GM23248 (cell line): ENCODE measurements around the gene TAS2R30. TPM values are rescaled to one million over a fixed set of nuclear protein-coding genes. Genes with fewer than 3 reads are reported as not detected.
"Not testable (repeated sequence)": the region's sequence is repeated elsewhere in the genome, so short reads cannot be mapped to it uniquely, and the experiment has no call there.

Source experiments
- DNase-seq: peaks from one replicate; pipeline ENCODE4 v3.0.0-alpha.2; 2015
- H2AFZ ChIP-seq: fragments of 200-600 bp; sonication (generic); 2 replicates; pipeline ENCODE4 v1.6.1; 2016; ENCODE audit warnings: antibody characterized with exemption
- H3F3A ChIP-seq: fragments of 200-600 bp; sonication (generic); 2 replicates; pipeline ENCODE4 v1.6.1; 2016; ENCODE audit warnings: mild to moderate bottlenecking, antibody characterized with exemption, mixed run types; ENCODE audit not compliant: insufficient read depth
- H3K27ac ChIP-seq: fragments of 200-600 bp; sonication (generic); 2 replicates; pipeline ENCODE4 v1.5.1; 2016; ENCODE audit warnings: mild to moderate bottlenecking
- H3K27me3 ChIP-seq: fragments of 200-600 bp; sonication (generic); replicated peaks from 2 replicates; pipeline ENCODE4 v1.6.1; 2016; ENCODE audit warnings: mild to moderate bottlenecking; ENCODE audit not compliant: insufficient read depth
- H3K36me3 ChIP-seq: fragments of 200-600 bp; sonication (generic); 2 replicates; pipeline ENCODE4 v1.6.1; 2016; ENCODE audit warnings: low read depth, mild to moderate bottlenecking
- H3K4me1 ChIP-seq: fragments of 200-600 bp; sonication (generic); 2 replicates; pipeline ENCODE4 v1.6.1; 2016; ENCODE audit warnings: mild to moderate bottlenecking; ENCODE audit not compliant: insufficient read depth
- H3K4me2 ChIP-seq: fragments of 200-600 bp; sonication (generic); one replicate; pipeline ENCODE4 v1.6.1; 2016; ENCODE audit warnings: mild to moderate bottlenecking; ENCODE audit not compliant: unreplicated experiment
- H3K4me3 ChIP-seq: fragments of 200-600 bp; sonication (generic); 2 replicates; pipeline ENCODE4 v1.5.1; 2016; ENCODE audit warnings: mild to moderate bottlenecking
- H3K79me2 ChIP-seq: fragments of 200-600 bp; sonication (generic); 2 replicates; pipeline ENCODE4 v1.6.1; 2016; ENCODE audit warnings: mild to moderate bottlenecking; ENCODE audit not compliant: insufficient read depth
- H3K9ac ChIP-seq: fragments of 200-600 bp; sonication (generic); 2 replicates; pipeline ENCODE4 v1.6.1; 2016; ENCODE audit warnings: mild to moderate bottlenecking
- H3K9me2 ChIP-seq: fragments of 200-600 bp; sonication (generic); 2 replicates; pipeline ENCODE4 v1.6.1; 2016; ENCODE audit warnings: mixed run types, mild to moderate bottlenecking, moderate library complexity; ENCODE audit not compliant: insufficient read depth
- H3K9me3 ChIP-seq: fragments of 200-600 bp; sonication (generic); one replicate; pipeline ENCODE4 v1.6.1; 2017; ENCODE audit warnings: low read depth
- H4K20me1 ChIP-seq: fragments of 200-600 bp; sonication (generic); 2 replicates; pipeline ENCODE4 v1.6.0; 2016; ENCODE audit not compliant: insufficient read depth
- EZH2 ChIP-seq: fragments of 200-600 bp; sonication (generic); IDR thresholded peaks from 2 replicates; pipeline ENCODE4 v1.6.1; 2018; ENCODE audit warnings: antibody characterized with exemption, mild to moderate bottlenecking; ENCODE audit not compliant: insufficient read depth, poor library complexity, severe bottlenecking
- EZH2phosphoT487 ChIP-seq: fragments of 200-600 bp; sonication (generic); IDR thresholded peaks from 2 replicates; pipeline ENCODE4 v1.6.1; 2018; ENCODE audit warnings: antibody characterized with exemption, moderate library complexity, mild to moderate bottlenecking, low read depth; ENCODE audit not compliant: insufficient read depth
- WGBS, 2 experiments: methylation state at CpG; one replicate each; pipeline ENCODE4 v1.1.6; 2015 to 2017; ENCODE audit warnings: low lambda C conversion rate in 2 of 2, low coverage in 1 of 2; ENCODE audit errors: missing lambda C conversion rate in 2 of 2; 5-methylcytosine and 5-hydroxymethylcytosine counted together
- in situ Hi-C: fragments of 300-500 bp; cut with MboI; formaldehyde crosslinking; loops from 2 replicates; pipeline ENCODE4 v1.15.0; 2020
- polyA plus RNA-seq: library from polyadenylated mRNA; unstranded; fragments of >200 nt; fragmentation: Nextera tagmentation; extraction: Ambion mirVana; gene quantifications from 2 replicates; pipeline ENCODE4 v1.2.1, GENCODE V29; 2016
- total RNA-seq: library from RNA; depleted of rRNA; stranded (reverse); fragments of >200 nt; shearing (Covaris generic); gene quantifications from 2 replicates; pipeline ENCODE4 v1.2.3, GENCODE V29; 2014

TAS2R30 gene
- total and polyA plus RNA-seq, 2 experiments from 2014 or later: 0.32 TPM; not detected in 1

- H3K9me2 ChIP-seq: no peaks in the 10 kb centered on the region
- H3K36me3 ChIP-seq: no peaks in the 10 kb centered on the region
- WGBS, 2 experiments: 76 to 82% methylated on average over 2 of the region's 2 CpGs
- no peaks in the 10 kb centered on the region for H3K9me3 ChIP-seq
- H4K20me1 ChIP-seq: no peaks in the 10 kb centered on the region; the same call in 1 of the 2 replicates
- no peak overlapping the region for H3K9ac ChIP-seq
- H3K4me3 ChIP-seq: no peak overlapping the region
- no peak for TF ChIP-seq EZH2phosphoT487
- no peak for TF ChIP-seq EZH2
- H3F3A ChIP-seq: no peaks in the 10 kb centered on the region
- H3K27ac ChIP-seq: no peak overlapping the region
- H3K79me2 ChIP-seq: peaks cover 95% of the 10 kb centered on the region
- H3K27me3 ChIP-seq: no peaks in the 10 kb centered on the region
- DNase-seq: no peak
- in situ Hi-C loops: no loop called here
- no peak overlapping the region for H2AFZ ChIP-seq
- no peak overlapping the region for H3K4me2 ChIP-seq
- H3K4me1 ChIP-seq: no peaks in the 10 kb centered on the region
These were observed 628 bp downstream of the TAS2R30 start for GRCh38 chr12:11133816-11134215.

DNA sequence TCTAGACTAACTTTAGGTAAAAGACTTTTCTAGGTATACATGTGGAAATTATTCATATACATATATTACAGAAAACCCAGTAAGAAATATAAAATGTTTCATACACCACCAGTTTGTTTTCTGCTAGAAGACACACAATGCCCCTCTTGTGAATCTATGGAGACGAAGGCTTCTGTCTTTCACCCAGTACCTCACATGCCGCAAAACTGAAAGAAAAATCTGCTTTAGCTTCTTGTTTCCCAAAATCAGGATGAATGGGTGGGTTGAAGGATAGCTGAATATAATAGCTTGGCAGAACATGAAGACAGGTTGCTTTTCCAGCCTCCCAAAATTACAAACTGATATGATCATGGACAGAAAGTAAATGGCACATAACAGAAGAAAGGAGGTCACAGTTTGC is 1.3 kb downstream of the TAS2R30 start:
- Histone ChIP-seq H4K20me1 (no peaks in the 10 kb centered on the region; the same call in 1 of the 2 replicates), H3K4me3 (no peak overlapping the region), H3K36me3 (no peaks in the 10 kb centered on the region), H3K9ac (no peak overlapping the region), H2AFZ (no peak overlapping the region), H3F3A (no peaks in the 10 kb centered on the region), H3K27ac (no peak overlapping the region), H3K9me3 (no peaks in the 10 kb centered on the region), H3K79me2 (peaks cover 95% of the 10 kb centered on the region), H3K9me2 (no peaks in the 10 kb centered on the region), H3K27me3 (no peaks in the 10 kb centered on the region), H3K4me1 (no peaks in the 10 kb centered on the region), H3K4me2 (no peak overlapping the region)
- no peak for DNase-seq
- WGBS, 2 experiments: 96% methylated on average over 2 of the region's 2 CpGs
- in situ Hi-C loops: no loop called here
- TF ChIP-seq EZH2 (no peak), EZH2phosphoT487 (no peak)

DNA sequence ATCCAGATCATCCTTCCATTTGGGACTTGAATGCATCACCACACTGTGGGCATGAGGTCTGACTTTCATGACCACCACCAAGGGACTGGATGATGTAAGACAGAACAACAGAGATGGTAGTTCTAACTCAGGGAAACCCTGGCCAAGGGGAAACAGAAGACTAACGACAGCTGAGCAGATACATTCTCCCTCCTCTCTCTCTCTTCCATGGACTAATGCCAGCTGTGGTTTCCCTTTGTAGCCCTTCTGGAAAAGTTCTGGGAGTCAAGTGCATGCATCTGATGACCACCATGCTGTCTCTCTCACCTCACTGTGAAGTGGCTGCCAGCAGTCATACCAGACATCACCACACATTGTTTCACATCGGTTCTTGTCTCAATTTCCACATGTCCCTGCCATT is 3.4 kb downstream of the TAS2R30 start:
- no peak for DNase-seq
- Histone ChIP-seq H3K4me1 (no peaks in the 10 kb centered on the region), H3K9me2 (no peaks in the 10 kb centered on the region), H3K4me3 (no peak overlapping the region), H3K27ac (no peak overlapping the region), H3F3A (no peaks in the 10 kb centered on the region), H3K9ac (no peak overlapping the region), H3K36me3 (no peaks in the 10 kb centered on the region), H3K4me2 (no peak overlapping the region), H3K9me3 (no peaks in the 10 kb centered on the region), H2AFZ (no peak overlapping the region), H3K79me2 (peaks cover 92% of the 10 kb centered on the region), H4K20me1 (no peaks in the 10 kb centered on the region; the same call in 1 of the 2 replicates), H3K27me3 (no peaks in the 10 kb centered on the region)
- in situ Hi-C loops: no loop called here
- TF ChIP-seq EZH2: no peak
- TF ChIP-seq EZH2phosphoT487: no peak
- 66 to 69% methylated on average over 2 of the region's 2 CpGs for WGBS, 2 experiments

- no peaks in the 10 kb centered on the region for H3K27me3 ChIP-seq
- H4K20me1 ChIP-seq: no peaks in the 10 kb centered on the region; the same call in 1 of the 2 replicates
- peaks cover 87% of the 10 kb centered on the region for H3K79me2 ChIP-seq
- H3F3A ChIP-seq: no peaks in the 10 kb centered on the region
- no peaks in the 10 kb centered on the region for H3K36me3 ChIP-seq
- H3K9me2 ChIP-seq: no peaks in the 10 kb centered on the region
- TF ChIP-seq EZH2 (no peak), EZH2phosphoT487 (no peak)
- no peak for DNase-seq
- 97 to 98% methylated on average over 3 of the region's 3 CpGs for WGBS, 2 experiments
- in situ Hi-C loops: no loop called here
- H3K4me2 ChIP-seq: no peak overlapping the region
- H3K4me3 ChIP-seq: no peak overlapping the region
- no peaks in the 10 kb centered on the region for H3K9me3 ChIP-seq
- no peaks in the 10 kb centered on the region for H3K4me1 ChIP-seq
- H2AFZ ChIP-seq: no peak overlapping the region
- no peak overlapping the region for H3K9ac ChIP-seq
- H3K27ac ChIP-seq: no peak overlapping the region
These were observed 4.1 kb downstream of the TAS2R30 start for GRCh38 chr12:11130382-11130781.

DNA sequence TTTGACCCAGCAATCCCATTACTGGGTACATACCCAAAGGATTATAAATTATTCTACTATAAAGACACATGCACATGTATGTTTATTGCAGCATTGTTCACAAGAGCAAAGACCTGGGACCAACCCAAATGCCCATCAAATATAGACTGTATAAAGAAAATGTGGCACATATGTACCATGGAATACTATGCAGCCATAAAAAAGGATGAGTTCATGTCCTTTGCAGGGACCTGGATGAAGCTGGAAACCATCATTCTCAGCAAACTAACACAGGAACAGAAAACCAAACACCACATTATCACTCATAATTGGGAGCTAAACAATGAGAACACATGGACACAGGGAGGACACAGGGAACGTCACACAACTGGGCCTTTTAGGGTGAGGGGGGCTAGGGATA is 20.3 kb downstream of the TAS2R30 start:
- DNase-seq, H4K20me1 ChIP-seq, H3K36me3 ChIP-seq, H3K4me1 ChIP-seq, H3K9me3 ChIP-seq, H3K9me2 ChIP-seq, H3F3A ChIP-seq, H3K27me3 ChIP-seq, in situ Hi-C loops, H2AFZ ChIP-seq, H3K4me3 ChIP-seq, H3K9ac ChIP-seq, H3K27ac ChIP-seq, H3K4me2 ChIP-seq: not testable (repeated sequence)
- H3K79me2 ChIP-seq: peaks cover 96% of the 10 kb centered on the region
- 100% methylated on average over 1 of the region's 1 CpG for WGBS, 2 experiments

DNA sequence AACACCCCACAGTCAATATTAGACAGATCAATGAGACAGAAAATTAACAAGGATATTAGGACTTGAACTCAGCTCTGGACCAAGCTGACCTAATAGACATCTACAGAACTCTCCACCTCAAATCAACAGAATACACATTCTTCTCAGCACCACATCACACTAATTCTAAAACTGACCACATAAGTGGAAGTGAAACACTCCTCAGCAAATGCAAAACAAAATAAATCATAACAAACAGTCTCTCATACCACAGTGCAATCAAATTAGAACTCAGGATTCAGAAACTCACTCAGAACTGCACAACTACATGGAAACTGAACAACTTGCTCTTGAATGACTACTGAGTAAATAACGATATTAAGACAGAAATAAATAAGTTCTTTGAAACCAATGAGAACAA is 23.2 kb downstream of the TAS2R30 start:
- H3K27me3 ChIP-seq, H4K20me1 ChIP-seq, H3F3A ChIP-seq, H3K4me1 ChIP-seq, H3K4me3 ChIP-seq, in situ Hi-C loops, H3K9me2 ChIP-seq, H3K27ac ChIP-seq, H3K9me3 ChIP-seq, H3K4me2 ChIP-seq, DNase-seq, H3K9ac ChIP-seq, H2AFZ ChIP-seq, H3K36me3 ChIP-seq: not testable (repeated sequence)
- peaks cover 96% of the 10 kb centered on the region for H3K79me2 ChIP-seq
- WGBS, 2 experiments: 96 to 100% methylated on average over 1 of the region's 1 CpG
